Activated CD4-positive, alpha-beta T cell treated with anti-CD3 and anti-CD28 coated beads for 36 hours (primary cell): Measurements from ENCODE around the gene ETV3L. TPM values are rescaled to one million over a fixed set of nuclear protein-coding genes. Genes with fewer than 3 reads are reported as not detected.

Experiments
- ATAC-seq: fragments of 200-7000 bp; cut with Tn5 transposase; one replicate; pipeline ENCODE4 v1.10.0; 2021; ENCODE audit warnings: mild to moderate bottlenecking, moderate library complexity
- CTCF ChIA-PET: fragments of 350-600 bp; sonication (Branson Sonifier 250); formaldehyde crosslinking; loops from one replicate; lab custom pipeline; 2021; ENCODE audit warnings: antibody characterized with exemption; lab: Charles Lee
- POLR2A ChIA-PET: fragments of 350-600 bp; sonication (Branson Sonifier 250); formaldehyde crosslinking; loops from one replicate; lab custom pipeline; 2021; ENCODE audit warnings: antibody characterized with exemption, inconsistent platforms; lab: Charles Lee
- DNase-seq: peaks from one replicate; pipeline ENCODE4 v3.0.0-alpha.2; 2020
- H3K27ac Mint-ChIP-seq: one replicate; pipeline ENCODE4 v1.8.0; 2021; ENCODE audit warnings: mixed read lengths
- H3K27me3 Mint-ChIP-seq: one replicate; pipeline ENCODE4 v1.8.0; 2021; ENCODE audit warnings: mixed read lengths
- H3K36me3 Mint-ChIP-seq: one replicate; pipeline ENCODE4 v1.8.0; 2021; ENCODE audit warnings: low read depth, mixed read lengths
- H3K4me1 Mint-ChIP-seq: one replicate; pipeline ENCODE4 v1.8.0; 2021; ENCODE audit warnings: mixed read lengths
- H3K4me3 Mint-ChIP-seq: one replicate; pipeline ENCODE4 v1.8.0; 2021; ENCODE audit warnings: mild to moderate bottlenecking, moderate library complexity, mixed read lengths
- H3K9me3 Mint-ChIP-seq: one replicate; pipeline ENCODE4 v1.8.0; 2021; ENCODE audit warnings: low read depth, mixed read lengths
- intact Hi-C, 2 experiments: fragments of 100-400 bp; cut with DNase I in 1 of 2; cut with micrococcal nuclease in 1 of 2; formaldehyde crosslinking; loops; one replicate each; pipeline versions ENCODE4 v1.14.2 to v1.15.1; 2022 to 2024; cut with DNase I, micrococcal nuclease
- total RNA-seq, 2 experiments: library from RNA; stranded (reverse); gene quantifications; one replicate each; pipeline ENCODE4 v1.2.3, GENCODE V29; 2021

The ETV3L gene
- total RNA-seq, 2 experiments from 2014 or later = not detected

DNA sequence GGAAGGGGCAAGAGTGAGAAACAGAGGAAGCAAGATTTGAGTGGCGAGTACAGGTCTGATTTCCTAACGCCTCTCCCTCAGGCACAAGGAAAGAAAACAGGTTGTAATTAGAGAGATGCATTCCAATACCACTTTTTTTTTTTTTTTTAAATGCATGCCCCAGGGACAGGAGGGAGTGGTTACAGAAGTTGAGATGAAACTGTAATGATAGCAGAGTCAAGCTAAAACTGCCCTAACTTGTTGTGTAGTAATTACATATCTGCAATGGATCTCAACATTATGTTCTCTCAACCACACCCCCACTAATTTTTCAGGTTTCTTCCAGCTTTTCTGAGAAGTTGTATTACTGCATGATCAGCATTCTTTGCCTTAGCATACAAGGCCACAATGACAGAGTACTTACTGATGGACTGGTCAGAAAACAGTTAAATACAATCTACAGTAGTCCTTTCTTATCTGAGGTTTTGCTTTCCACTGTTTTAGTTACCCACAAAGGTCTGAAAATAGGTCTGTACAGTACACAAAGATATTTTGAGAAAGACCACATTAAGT, 33.1 kb upstream of the ETV3L start:
- no peaks in the 10 kb centered on the region for H3K9me3 Mint-ChIP-seq
- no peaks in the 10 kb centered on the region for H3K27me3 Mint-ChIP-seq
- peaks cover 67% of the 10 kb centered on the region for H3K4me1 Mint-ChIP-seq
- CTCF ChIA-PET = interaction anchor here (0.7 to 11.2 kb wide), 3 partner anchors 20 to 64 kb away, joined by 3 to 98 read pairs (median 4); no protein-coding TSS in a partner anchor
- peak overlapping the region; percentile 32 for H3K27ac Mint-ChIP-seq
- no peak overlapping the region for H3K4me3 Mint-ChIP-seq
- H3K36me3 Mint-ChIP-seq = peaks cover 76% of the 10 kb centered on the region
- POLR2A ChIA-PET = interaction anchor here (0.6 kb wide), 1 partner anchor 14 kb away, joined by 3 read pairs; no protein-coding TSS in a partner anchor
- intact Hi-C loops = loop anchor here (5.0 to 10.0 kb wide), 3 partner anchors 368 to 528 kb away; partner anchors contain the start of genes GPATCH4 (in 1 of the 2) and PRCC (in 1 of the 2)
- no peak for ATAC-seq
- no peak for DNase-seq

DNA sequence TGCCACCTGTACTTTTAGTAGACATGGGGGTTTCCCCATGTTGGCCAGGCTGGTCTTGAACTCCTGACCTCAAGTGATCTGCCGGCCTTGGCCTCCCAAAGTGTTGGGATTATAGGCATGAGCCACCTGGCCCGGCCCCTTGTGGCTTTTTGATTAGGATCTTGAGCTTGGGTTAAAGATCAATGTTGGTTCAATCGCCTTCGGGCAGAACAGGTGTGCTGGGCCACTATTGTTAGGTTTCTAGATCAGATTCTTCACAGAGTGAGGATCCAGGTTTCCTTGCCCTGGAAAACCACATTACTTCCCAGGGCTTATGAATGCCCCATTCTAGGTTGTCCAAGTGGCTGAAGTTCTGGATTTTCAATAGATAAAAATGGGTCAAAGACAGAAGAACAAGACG, 32.5 kb upstream of the ETV3L start:
- intact Hi-C loops = loop anchor here (5.0 to 10.0 kb wide), 3 partner anchors 367 to 527 kb away; partner anchors contain the start of genes GPATCH4 (in 1 of the 2) and PRCC (in 1 of the 2)
- no peak for ATAC-seq
- H3K9me3 Mint-ChIP-seq = no peaks in the 10 kb centered on the region
- no peaks in the 10 kb centered on the region for H3K27me3 Mint-ChIP-seq
- CTCF ChIA-PET = interaction anchor here (1.0 to 11.2 kb wide), 2 partner anchors 21 to 24 kb away, joined by 3 to 98 read pairs; no protein-coding TSS in a partner anchor
- POLR2A ChIA-PET = no interaction called here
- H3K36me3 Mint-ChIP-seq = peaks cover 75% of the 10 kb centered on the region
- no peak overlapping the region for H3K4me3 Mint-ChIP-seq
- DNase-seq = no peak
- peak overlapping the region; percentile 32 for H3K27ac Mint-ChIP-seq
- peaks cover 62% of the 10 kb centered on the region for H3K4me1 Mint-ChIP-seq

DNA sequence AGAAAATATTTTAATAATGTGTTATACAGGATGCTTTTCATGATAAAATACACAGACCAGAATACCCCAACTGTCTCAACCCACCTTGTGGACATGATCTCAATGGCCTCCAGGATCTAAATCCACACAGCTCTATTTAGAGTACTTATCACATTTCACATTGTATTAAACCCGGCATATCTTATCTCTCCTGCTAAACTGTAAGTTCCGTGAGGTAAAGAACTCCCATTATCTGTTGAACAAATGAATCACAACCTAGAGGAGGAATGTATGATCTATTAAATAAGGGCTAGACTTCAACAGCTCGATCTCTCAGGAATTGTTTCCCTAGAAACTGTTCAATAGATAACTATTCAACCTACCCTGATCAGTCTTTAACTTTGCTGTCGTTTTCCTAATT, 31.7 kb upstream of the ETV3L start:
- intact Hi-C loops = loop anchor here (5.0 to 10.0 kb wide), 3 partner anchors 366 to 526 kb away; partner anchors contain the start of genes GPATCH4 (in 1 of the 2) and PRCC (in 1 of the 2)
- no peaks in the 10 kb centered on the region for H3K27me3 Mint-ChIP-seq
- peaks cover 56% of the 10 kb centered on the region for H3K4me1 Mint-ChIP-seq
- H3K27ac Mint-ChIP-seq = peak overlapping the region; percentile 3
- H3K4me3 Mint-ChIP-seq = no peak overlapping the region
- ChIA-PET CTCF (interaction anchor here (1.4 kb wide), 1 partner anchor 25 kb away, joined by 3 read pairs; no protein-coding TSS in a partner anchor), POLR2A (no interaction called here)
- ATAC-seq = no peak
- H3K36me3 Mint-ChIP-seq = peaks cover 67% of the 10 kb centered on the region
- no peaks in the 10 kb centered on the region for H3K9me3 Mint-ChIP-seq
- DNase-seq = no peak

DNA sequence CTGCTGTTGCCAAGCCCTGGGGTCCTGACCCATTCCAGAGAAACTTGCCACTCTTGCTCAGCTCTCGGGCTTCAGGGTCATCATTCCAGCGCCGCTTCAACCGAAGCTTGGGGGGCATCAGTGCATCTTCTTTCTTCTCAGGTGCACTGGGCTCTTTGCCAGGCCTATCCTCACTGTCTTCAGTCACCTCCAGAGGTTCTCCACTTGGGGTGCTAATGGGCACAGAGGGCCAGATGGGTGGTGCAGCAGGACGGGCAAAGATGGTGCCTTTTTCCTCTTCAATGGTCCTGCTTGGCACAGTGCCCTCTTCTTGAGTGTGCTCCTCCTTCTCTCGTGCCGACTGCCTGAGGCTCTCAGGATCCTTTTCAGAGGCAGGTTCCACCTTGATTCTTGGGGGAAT, 25.2 kb upstream of the ETV3L start:
- Mint-ChIP-seq H3K27ac (no peak overlapping the region), H3K9me3 (no peaks in the 10 kb centered on the region), H3K4me3 (no peak overlapping the region), H3K36me3 (peaks cover 47% of the 10 kb centered on the region), H3K27me3 (no peaks in the 10 kb centered on the region), H3K4me1 (peaks cover 22% of the 10 kb centered on the region)
- POLR2A ChIA-PET = no interaction called here
- no peak for ATAC-seq
- CTCF ChIA-PET = interaction anchor here (0.6 to 1.7 kb wide), 8 partner anchors 11 to 375 kb away, joined by 3 to 8 read pairs (median 3); partner anchors contain the start of gene ETV3
- intact Hi-C loops = no loop called here
- peak; percentile 23 for DNase-seq

DNA sequence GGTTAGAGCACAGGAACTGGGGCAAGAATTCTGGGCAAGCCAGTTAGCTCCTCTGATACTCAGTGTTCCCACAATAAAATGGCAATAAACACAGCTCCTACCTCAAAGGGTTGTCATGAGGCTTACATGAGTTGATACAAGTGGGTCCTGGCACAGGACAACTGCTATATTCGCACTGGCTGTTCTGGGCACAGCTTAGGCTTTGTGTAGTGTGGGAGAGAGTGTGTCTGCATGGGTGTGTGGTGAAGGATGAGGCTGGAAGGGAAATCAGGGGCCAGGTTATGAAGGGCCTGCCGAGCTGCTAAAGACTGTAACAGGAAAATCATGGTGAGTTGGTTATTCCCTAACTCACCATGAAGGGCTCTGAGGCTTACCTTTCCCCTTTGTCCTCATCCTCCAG, 19.8 kb upstream of the ETV3L start:
- Mint-ChIP-seq H3K27me3 (no peaks in the 10 kb centered on the region), H3K36me3 (peaks cover 20% of the 10 kb centered on the region), H3K4me1 (peaks cover 14% of the 10 kb centered on the region), H3K27ac (no peak overlapping the region), H3K4me3 (no peak overlapping the region), H3K9me3 (no peaks in the 10 kb centered on the region)
- intact Hi-C loops = no loop called here
- ChIA-PET POLR2A (no interaction called here), CTCF (no interaction called here)
- DNase-seq = no peak
- no peak for ATAC-seq

DNA sequence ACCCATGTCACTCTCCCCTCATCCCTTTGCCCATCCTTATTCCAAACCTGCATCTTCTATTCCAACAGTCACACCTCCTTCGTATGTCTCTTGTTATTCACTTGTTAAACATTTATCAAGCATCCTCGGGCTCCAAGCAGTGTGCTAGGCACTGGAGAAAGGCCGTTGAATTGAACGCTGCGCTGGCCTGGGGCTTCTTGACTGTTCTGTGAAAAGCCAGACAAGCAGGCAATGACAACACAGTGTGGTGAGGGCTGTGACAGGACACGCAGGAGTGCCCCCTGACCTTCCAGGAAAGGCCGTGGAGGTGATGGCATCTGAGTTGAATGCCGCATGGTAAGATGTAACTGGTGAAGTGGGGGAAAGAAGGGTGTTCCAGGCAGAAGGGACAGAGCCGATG, 19.4 kb upstream of the ETV3L start:
- Mint-ChIP-seq H3K4me1 (peaks cover 10% of the 10 kb centered on the region), H3K27me3 (no peaks in the 10 kb centered on the region), H3K27ac (no peak overlapping the region), H3K36me3 (peaks cover 15% of the 10 kb centered on the region), H3K4me3 (no peak overlapping the region), H3K9me3 (no peaks in the 10 kb centered on the region)
- POLR2A ChIA-PET = no interaction called here
- intact Hi-C loops = no loop called here
- DNase-seq (no peak), ATAC-seq (no peak)
- CTCF ChIA-PET = no interaction called here

DNA sequence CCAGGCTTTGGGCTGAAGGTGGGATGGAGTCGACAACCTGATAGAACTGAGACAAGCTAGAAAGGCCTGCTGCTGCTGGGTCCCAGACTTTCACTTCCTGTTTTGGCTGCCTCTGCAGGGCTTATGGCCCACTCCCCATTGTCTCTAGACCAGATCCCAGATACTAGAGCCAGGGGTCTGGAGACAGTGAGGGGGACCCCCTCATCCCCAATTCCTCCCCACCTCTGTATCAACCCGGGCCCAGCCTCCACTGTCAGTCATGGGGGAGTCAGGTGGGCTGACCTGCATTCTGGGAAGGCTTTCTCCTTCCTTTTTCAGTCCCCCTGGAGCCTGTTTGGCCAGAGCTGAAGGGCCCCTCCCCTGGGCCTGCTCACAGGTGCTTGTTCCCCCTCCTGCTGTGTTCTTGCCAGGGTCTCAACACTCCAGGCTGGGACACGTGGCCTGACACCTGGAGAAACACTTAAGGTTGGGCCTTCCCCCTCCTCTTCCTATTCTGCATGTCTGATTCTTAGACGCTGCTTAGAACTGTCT, 18.0 kb upstream of the ETV3L start:
- no peak for DNase-seq
- H3K36me3 Mint-ChIP-seq = peaks cover 2% of the 10 kb centered on the region
- peaks cover 8% of the 10 kb centered on the region for H3K4me1 Mint-ChIP-seq
- no peaks in the 10 kb centered on the region for H3K27me3 Mint-ChIP-seq
- no peak overlapping the region for H3K27ac Mint-ChIP-seq
- ATAC-seq = no peak
- CTCF ChIA-PET = interaction anchor here (0.6 kb wide), 1 partner anchor 17 kb away, joined by 3 read pairs; no protein-coding TSS in a partner anchor
- no peak overlapping the region for H3K4me3 Mint-ChIP-seq
- no peaks in the 10 kb centered on the region for H3K9me3 Mint-ChIP-seq
- intact Hi-C loops = no loop called here
- POLR2A ChIA-PET = no interaction called here

DNA sequence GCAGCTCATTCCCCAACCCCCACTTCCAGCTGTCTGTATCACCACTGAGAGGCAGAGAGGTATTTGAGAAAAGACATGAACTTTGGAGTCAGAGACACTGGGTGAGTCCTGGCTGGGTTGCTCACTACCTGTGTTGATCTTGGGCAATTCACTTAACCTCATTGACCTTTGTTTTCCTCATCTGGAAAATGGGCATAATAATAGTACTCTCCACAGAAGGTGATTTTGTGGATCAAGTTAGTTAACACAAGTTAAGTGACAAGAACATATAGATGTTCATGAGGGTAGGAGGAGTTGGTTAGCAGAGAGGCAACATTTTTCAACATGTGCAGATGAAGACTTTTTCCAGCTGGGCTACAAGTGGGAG, 17.1 kb upstream of the ETV3L start:
- Mint-ChIP-seq H3K36me3 (peaks cover 2% of the 10 kb centered on the region), H3K27ac (no peak overlapping the region), H3K9me3 (no peaks in the 10 kb centered on the region), H3K27me3 (peaks cover 3% of the 10 kb centered on the region), H3K4me3 (no peak overlapping the region), H3K4me1 (peaks cover 8% of the 10 kb centered on the region)
- DNase-seq (no peak), ATAC-seq (no peak)
- ChIA-PET POLR2A (no interaction called here), CTCF (interaction anchor here (0.6 to 1.0 kb wide), 2 partner anchors 39 to 1034 kb away, joined by 3 to 5 read pairs; no protein-coding TSS in a partner anchor)
- intact Hi-C loops = no loop called here

DNA sequence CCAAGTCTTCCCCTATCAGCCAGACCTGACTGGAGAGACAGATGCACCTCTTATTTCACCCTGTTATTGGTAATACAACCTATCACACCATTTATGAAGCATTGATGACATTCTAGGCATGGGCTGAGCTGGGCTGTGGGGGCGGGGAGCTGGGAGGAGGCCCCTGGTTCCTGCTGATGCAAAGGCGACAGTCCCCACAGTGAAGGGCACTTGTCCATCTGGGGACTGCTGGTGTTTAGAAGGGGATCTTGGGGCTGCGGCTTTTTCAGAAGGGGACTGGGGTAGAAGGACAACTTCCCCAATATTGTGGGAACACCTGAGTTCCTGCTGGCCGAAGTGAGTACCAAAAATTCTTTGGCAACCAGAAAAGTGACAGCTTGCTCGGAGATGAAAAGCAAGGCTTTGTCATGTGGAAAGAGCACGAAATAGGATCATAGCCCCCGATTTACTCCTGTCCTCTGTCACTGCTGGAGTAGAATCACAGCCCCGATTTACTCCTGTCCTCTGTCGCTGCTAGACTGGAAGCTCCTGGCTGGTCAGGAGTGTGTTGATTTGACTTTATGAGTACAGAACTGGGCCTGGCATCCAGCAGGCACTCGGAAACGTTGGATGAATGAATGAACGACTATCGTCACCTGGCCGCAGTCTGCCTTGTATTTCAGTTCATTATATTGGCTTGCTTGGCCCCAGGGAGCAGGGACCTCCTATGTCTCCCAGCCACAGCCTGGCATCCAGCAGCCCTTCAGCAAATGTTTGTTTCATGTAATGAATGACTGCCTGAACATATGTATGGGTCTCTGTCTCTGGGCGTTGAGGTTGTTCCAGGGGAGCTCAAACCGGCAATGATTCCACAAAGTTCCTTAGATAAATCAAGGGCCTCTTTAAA, 16.5 kb upstream of the ETV3L start:
- Mint-ChIP-seq H3K27ac (no peak overlapping the region), H3K27me3 (peaks cover 3% of the 10 kb centered on the region), H3K36me3 (no peaks in the 10 kb centered on the region), H3K9me3 (no peaks in the 10 kb centered on the region), H3K4me1 (peaks cover 8% of the 10 kb centered on the region), H3K4me3 (no peak overlapping the region)
- ATAC-seq = no peak
- no peak for DNase-seq
- CTCF ChIA-PET = interaction anchor here (0.6 to 2.6 kb wide), 3 partner anchors 26 to 1035 kb away, joined by 3 to 8 read pairs (median 5); no protein-coding TSS in a partner anchor
- POLR2A ChIA-PET = no interaction called here
- intact Hi-C loops = no loop called here

DNA sequence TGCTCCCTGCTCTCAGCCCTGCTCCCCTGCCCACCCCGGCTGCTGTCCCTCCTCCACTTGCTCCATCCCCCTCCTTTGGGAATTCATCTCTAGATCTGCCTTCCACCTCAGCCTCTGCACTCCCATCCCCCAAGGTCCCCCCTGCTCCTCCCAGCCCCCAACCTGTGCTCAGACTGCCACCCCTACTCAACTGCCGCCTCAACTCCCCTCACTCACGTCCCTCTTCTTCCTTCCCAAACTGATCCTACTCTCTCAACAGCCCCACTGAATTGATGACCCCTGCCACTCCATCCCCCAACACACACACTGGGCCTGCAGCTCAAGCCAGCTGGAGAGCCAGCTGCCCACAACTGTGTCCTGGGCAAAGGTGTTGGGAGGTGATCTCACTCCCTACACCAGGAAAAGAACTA, 15.8 kb upstream of the ETV3L start:
- DNase-seq = no peak
- H3K4me1 Mint-ChIP-seq = peaks cover 8% of the 10 kb centered on the region
- H3K27me3 Mint-ChIP-seq = peaks cover 3% of the 10 kb centered on the region
- no peak for ATAC-seq
- H3K9me3 Mint-ChIP-seq = no peaks in the 10 kb centered on the region
- ChIA-PET CTCF (interaction anchor here (0.6 to 2.6 kb wide), 2 partner anchors 25 to 255 kb away, joined by 5 to 8 read pairs; no protein-coding TSS in a partner anchor), POLR2A (no interaction called here)
- H3K27ac Mint-ChIP-seq = no peak overlapping the region
- H3K4me3 Mint-ChIP-seq = no peak overlapping the region
- intact Hi-C loops = no loop called here
- H3K36me3 Mint-ChIP-seq = no peaks in the 10 kb centered on the region
